GM21390 (cell line): ENCODE results near the gene SGMS1.
"Not testable (repeated sequence)": the region's sequence is repeated elsewhere in the genome, so short reads cannot be mapped to it uniquely, and the experiment has no call there.

Source experiments
- ATAC-seq: cut with Tn5 transposase; IDR thresholded peaks from one replicate; pipeline ENCODE4 v1.9.1; 2021; ENCODE audit not compliant: unreplicated experiment

The SGMS1 gene

GRCh38 chr10:50582766-50583762, 40.7 kb downstream of the SGMS1 start:
- no peak for ATAC-seq

GRCh38 chr10:50582046-50582445, 41.7 kb downstream of the SGMS1 start:
- no peak for ATAC-seq

- ATAC-seq = no peak
Measured at GRCh38 chr10:50580262-50580891, 43.4 kb downstream of the SGMS1 start.

GRCh38 chr10:50579491-50580261, 44.1 kb downstream of the SGMS1 start:
- no peak for ATAC-seq

GRCh38 chr10:50578949-50579348, 44.8 kb downstream of the SGMS1 start:
- ATAC-seq = no peak

GRCh38 chr10:50577681-50578350, 45.9 kb downstream of the SGMS1 start:
- peak; percentile 76 for ATAC-seq

- ATAC-seq = no peak
Measured at GRCh38 chr10:50577010-50577409, 46.7 kb downstream of the SGMS1 start.

- no peak for ATAC-seq
Measured at GRCh38 chr10:50576245-50576815, 47.4 kb downstream of the SGMS1 start.

GRCh38 chr10:50575477-50576244, 48.1 kb downstream of the SGMS1 start:
- no peak for ATAC-seq

GRCh38 chr10:50574931-50575330, 48.8 kb downstream of the SGMS1 start:
- ATAC-seq = no peak

- no peak for ATAC-seq
Measured at GRCh38 chr10:50574305-50574704, 49.5 kb downstream of the SGMS1 start.

GRCh38 chr10:50572017-50572491, 51.7 kb downstream of the SGMS1 start:
- no peak for ATAC-seq

- not testable (repeated sequence) for ATAC-seq
Measured at GRCh38 chr10:50568750-50569149, 55.0 kb downstream of the SGMS1 start.

- no peak for ATAC-seq
Measured at GRCh38 chr10:50567384-50567783, 56.4 kb downstream of the SGMS1 start.

GRCh38 chr10:50566150-50566549, 57.6 kb downstream of the SGMS1 start:
- ATAC-seq = no peak

- no peak for ATAC-seq
Measured at GRCh38 chr10:50565301-50566083, 58.3 kb downstream of the SGMS1 start.

GRCh38 chr10:50563906-50564305, 59.9 kb downstream of the SGMS1 start:
- no peak for ATAC-seq

GRCh38 chr10:50561816-50562215, 61.9 kb downstream of the SGMS1 start:
- no peak for ATAC-seq

GRCh38 chr10:50561266-50561665, 62.5 kb downstream of the SGMS1 start:
- no peak for ATAC-seq
